T1000 (cell line): ENCODE measurements around the gene EBI3.
A peak's percentile ranks its signal among the peaks of the same experiment; 100 is the strongest.
"Not testable (repeated sequence)": the region's sequence is repeated elsewhere in the genome, so short reads cannot be mapped to it uniquely, and the experiment has no call there.

Source experiments
- DNase-seq: peaks from one replicate; lab custom pipeline; 2025; ENCODE audit warnings: mixed read lengths; lab: John Stamatoyannopoulos, UW

The EBI3 gene

GRCh38 chr19:4229179-4229931, at the start of gene EBI3:
Gene EBI3, plus strand, starts transcription at chr19:4229523. Its CDS starts 28 bp downstream, at chr19:4229551.
- DNase-seq: peak; percentile 50

- no peak for DNase-seq
Measured at GRCh38 chr19:4181053-4181508, 48.2 kb upstream of the EBI3 start.

DNA sequence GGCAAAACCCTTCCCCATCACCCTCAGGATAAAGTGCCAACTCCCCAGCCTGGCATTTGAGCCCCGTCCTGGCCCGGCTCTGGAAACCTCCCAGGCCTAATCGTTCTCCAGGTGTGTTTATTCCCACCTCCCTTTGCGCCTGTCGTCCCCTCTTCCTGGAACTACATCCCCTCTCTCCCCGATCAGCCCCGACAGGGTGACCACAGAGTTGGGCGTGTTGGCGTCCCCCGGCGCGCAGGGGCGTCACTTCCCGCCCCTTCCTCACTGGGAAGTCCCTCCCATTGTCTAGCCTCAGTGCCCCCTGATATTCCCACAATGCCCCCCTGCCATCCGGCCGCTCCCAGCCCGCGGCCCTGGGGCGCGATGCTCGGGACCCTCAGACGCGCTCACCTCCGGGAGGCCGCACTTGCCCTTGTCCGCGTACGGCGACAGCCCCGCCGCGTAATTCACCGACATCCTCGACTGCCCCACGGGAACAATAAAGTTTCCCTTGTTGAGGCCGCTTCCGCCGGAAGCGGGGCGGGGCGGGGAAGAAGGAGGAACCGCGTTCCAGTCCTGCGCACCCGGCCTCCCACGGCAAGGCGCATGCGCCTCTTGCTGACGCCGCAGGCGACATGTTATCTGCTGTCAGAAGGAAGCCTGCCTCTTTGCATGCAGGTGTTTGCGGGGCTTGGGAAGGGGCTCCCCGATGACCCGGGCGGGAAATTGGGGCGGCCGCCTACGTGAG, 47.1 kb upstream of the EBI3 start, which contains the start of the genes ANKRD24 and SIRT6:
ANKRD24 (plus strand) TSS at position 606 of the 727 bp plus-strand sequence. CDS start 3,737 bp downstream, outside the sequence.
SIRT6 (minus strand) TSS at position 480 of the 727 bp plus-strand sequence; CDS start at position 456, 24 bp downstream.
- DNase-seq: peak; percentile 90

DNA sequence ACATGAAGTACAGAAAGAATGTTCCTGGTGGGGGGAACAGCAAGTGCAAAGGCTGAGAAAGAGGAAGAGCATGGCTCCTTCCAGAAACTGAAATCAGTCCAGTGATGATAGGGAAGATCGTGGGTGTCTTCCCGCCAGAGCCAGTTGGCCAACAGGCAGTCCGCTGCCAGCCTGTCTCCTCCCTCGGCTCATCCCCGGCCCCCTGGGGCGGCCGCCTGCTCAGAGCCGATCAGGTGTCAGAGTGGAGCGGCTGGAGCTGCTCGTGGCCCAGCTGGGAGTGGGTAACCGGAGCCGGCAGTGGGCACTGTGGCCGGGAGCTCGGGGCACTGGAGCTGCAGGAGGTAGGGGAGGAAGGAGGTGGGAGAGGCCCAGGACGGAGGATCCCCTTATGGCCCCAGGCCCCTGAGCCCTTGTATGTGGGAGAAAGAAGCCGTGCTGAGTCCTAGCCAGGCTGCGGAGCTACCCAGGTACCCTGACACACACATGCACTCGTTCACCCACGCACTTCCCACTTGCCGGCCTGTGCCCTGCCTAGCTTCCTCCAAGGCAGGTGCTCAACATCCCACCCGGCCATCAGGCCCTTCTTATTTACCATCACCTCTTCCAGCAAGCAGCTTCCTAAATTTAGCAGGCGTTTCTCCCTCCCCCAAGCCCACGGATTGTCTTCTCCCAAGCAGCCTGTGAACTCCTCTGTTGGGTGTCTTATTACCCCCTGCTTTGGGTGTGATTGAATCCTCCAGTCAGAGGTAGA, 45.2 kb upstream of the EBI3 start:
- DNase-seq: no peak

DNA sequence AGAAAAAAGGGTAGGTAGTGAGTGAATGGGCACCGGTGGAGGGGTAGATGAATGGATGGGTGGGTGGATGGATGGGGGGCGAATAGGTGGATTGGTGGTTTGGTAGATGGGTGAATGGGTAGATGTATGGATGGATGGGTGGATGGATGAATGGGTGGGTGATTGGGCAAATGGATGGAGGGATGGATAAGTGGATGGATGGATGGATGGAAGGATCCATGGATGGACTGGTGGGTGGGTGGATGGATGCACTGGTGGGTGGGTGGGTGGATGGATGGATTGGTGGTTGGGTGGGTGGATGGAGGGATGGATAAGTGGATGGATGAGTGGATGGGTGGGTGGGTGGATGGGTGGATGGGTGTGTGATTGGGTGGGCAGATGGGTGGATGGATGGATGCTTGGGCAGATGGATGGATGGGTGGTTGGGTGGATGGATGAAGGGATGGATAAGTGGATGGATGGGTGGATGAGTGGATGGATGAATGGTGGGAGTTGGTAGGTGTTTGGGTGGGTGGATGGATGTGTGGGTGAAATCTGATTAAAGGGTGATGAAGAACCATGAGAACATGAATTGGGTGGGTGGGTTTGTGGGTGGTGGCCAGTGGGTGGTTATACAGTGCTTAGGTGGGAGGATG, 44.5 kb upstream of the EBI3 start:
- DNase-seq: no peak

GRCh38 chr19:4185413-4186086, 43.8 kb upstream of the EBI3 start:
- no peak for DNase-seq

- DNase-seq: peak; percentile 65
Measured at GRCh38 chr19:4186087-4186993, 43.0 kb upstream of the EBI3 start.

DNA sequence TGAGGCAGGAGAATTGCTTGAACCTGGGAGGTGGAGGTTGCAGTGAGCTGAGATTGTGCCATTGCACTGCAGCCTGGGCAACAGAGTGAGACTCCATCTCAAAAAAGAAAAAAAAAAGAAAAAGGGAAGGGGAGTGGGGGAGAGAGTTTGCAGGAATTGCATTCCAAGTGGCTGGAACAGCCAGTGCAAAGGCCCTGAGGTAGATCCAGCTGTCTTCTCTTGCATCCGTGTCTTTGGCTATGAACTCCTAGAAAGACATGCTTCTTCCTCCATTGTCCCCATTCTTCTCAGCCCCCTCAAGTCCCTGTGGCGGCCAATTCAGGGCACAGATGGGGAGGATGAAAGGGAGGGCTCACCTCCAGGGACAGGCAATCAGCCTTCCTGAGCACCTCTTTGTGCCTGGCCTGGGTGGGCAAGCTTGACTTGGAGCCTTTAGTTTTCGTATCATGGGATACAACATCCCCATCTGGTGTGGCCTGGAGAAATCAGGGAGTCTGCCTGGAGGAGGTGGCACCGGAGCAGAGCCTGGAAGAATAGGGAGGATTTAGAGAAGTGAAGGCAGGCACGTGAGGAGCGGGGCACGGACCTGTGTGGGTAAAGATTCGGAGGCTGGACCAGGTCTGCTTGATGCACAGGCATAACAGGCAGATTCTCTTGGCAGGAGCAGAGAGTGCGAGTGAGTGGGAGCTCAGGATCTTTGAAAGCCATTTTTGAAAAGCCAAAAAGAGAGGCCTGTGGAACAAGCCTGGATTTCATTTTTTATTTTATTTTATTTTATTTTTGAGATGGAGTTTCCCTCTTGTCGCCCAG, 41.8 kb upstream of the EBI3 start:
- no peak for DNase-seq

GRCh38 chr19:4189641-4190040, 39.7 kb upstream of the EBI3 start:
- no peak for DNase-seq

GRCh38 chr19:4192537-4192936, 36.8 kb upstream of the EBI3 start:
- not testable (repeated sequence) for DNase-seq

- no peak for DNase-seq
Measured at GRCh38 chr19:4194353-4194752, 35.0 kb upstream of the EBI3 start.

DNA sequence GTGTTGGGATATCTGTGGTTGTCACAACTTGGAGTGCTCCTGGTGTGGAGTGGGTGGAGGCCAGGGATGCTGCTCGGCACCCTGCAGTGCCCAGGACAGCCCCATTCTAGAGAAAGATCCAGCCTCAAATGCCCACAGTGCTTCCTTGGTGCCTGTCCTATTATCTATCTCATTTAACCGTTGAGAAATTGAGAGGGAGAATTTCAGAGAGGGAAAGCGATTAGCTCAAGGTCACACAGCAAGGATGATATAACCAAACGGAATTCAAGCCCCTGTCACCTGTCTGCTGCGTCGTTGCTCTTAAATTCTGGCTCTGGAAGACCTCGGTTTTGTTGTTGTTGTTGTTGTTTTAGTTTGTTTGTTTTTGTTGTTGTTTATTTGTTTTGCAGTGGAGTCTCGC, 33.3 kb upstream of the EBI3 start:
- no peak for DNase-seq

GRCh38 chr19:4196587-4197148, 32.7 kb upstream of the EBI3 start:
- DNase-seq: no peak

DNA sequence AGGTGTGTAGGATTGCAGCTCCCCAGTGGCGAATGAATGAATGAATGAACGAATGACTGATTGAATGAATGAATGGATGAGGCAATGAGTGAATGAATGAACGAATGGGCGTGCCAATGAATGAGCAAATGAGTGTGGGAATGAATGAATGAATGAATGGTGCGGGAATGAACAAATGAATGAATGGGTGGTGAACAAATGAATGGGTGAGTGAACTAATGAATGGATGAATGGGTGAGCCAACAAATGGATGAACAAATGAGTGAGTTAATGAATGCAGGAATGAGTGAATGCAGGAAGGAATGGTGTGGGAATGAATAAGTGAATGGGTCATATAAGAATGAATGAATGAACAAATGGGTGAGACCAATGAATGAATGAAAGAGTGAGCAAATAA, 32.1 kb upstream of the EBI3 start:
- no peak for DNase-seq

DNA sequence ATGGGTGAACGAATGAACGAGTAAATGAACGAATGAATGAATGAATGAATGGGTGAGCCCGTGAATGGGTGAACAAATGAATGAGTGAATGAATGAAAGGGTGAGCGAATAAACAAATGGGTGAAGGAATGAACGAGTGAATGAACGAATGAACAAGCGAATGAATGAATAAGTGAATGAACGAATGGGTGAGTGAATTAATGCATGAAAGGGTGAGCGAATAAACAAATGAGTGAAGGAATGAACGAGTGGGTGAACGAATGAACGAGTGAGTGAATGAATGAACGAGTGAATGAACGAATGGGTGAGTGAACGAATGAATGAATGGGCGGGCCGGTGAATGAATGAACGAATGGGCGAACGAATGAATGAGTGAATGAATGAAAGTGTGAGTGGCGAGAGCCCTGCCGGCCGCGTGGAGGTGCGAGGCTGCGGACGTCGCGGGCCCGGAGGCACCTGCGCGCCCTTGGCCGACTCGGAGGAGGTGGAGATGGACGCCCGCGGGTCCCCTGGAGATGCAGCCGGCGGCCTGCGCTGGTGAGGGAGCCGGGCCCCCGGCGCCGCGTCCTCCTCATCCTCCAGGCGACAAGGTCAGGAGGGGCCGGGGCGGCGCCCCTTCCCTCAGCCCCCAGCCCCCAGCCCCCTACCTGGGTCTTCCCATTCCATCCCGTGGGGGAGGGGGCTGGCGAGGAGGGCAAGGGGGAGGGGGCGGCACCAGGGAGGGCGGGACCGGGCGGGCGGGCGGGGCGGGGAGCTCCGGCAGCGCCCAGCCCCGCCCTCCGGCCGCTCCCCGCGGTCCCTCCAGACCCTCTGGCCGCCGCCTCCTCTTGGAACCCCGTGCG, 31.5 kb upstream of the EBI3 start:
- no peak for DNase-seq

- DNase-seq: no peak
Measured at GRCh38 chr19:4198467-4199126, 30.7 kb upstream of the EBI3 start.

GRCh38 chr19:4199699-4200293, 29.5 kb upstream of the EBI3 start:
- DNase-seq: no peak
